ENCODE results near the gene CPLX3.

The CPLX3 gene

DNA sequence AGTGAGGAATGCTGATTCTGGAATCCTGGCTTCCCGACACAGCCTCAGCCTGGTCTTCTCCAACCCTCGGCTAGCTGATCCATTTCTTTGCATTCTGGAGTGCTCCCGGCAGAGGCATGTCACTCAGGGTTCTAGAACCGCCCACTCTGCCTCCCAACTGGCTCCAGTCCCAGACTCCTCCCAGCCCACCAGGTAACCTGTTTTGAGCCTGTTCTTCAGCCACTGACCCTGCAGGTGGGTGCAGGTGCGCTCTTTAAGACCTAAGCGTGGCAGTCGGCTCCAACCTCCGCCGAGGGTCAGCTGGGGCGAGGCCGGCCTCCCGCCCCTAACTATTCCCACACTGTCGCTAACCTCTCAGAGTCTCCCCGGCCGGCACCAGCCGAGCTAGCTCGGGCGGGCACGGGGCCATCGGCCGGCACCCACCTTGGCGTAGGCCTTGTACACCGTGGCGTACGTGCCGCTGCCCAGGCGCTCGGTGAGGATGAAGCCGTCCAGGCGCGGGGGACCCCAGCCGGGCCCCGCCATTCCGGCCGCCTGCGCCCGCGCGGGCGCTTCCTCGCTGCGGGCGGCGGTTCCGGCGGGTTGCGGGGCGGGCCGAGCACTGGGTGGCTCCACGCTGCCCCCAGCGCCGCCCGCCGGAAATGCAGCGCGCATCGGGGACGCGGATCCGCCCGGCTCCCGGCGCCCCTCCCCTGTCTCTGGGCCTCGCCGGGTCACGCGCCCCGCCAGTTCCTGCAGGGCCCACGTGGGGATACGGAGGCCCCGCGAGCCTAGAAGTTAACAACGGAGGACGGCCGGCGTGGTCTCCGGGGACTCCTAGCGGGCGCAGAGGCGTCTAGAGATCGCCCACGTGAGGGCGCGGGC lies 16.4 kb downstream of the CPLX3 start, which contains the start of gene ULK3:
Gene ULK3, minus strand, starts transcription at position 576 of the 864 bp plus-strand sequence. Its CDS starts 51 bp downstream, at position 525.
- no peaks in the 10 kb centered on the region for H3K79me2 ChIP-seq (ENCODE audit: insufficient read depth, low read depth)
- no peaks in the 10 kb centered on the region for H3K27me3 ChIP-seq (ENCODE audit: insufficient read depth, low read depth)
- H3K9ac ChIP-seq: peak within 1 kb of the TSS; percentile 88
- no peaks in the 10 kb centered on the region for H4K20me1 ChIP-seq (ENCODE audit: insufficient read depth)
- peaks cover 6% of the 10 kb centered on the region for H3K4me1 ChIP-seq (ENCODE audit: low read depth, poor library complexity, severe bottlenecking)
- no peaks in the 10 kb centered on the region for H3K36me3 ChIP-seq (ENCODE audit: insufficient read depth)
- H3K4me2 ChIP-seq: peak within 1 kb of the TSS; percentile 91
- TF ChIP-seq CTCF (conservative IDR thresholded peaks at IDR 0.05; ENCODE audit: low read depth, low read length): peak; percentile 46
- H3K27ac ChIP-seq: peak within 1 kb of the TSS; percentile 74
- H3K4me3 ChIP-seq (IDR thresholded peaks at IDR 0.05; ENCODE audit: insufficient read depth, low read depth, low read length): no peak within 1 kb of the TSS
- peak within 1 kb of the TSS; percentile 98 for H2AFZ ChIP-seq (ENCODE audit: low read depth)

- Histone ChIP-seq H3K4me3 (IDR thresholded peaks at IDR 0.05; ENCODE audit: insufficient read depth, low read depth, low read length) (no peak overlapping the region), H3K27ac (peak overlapping the region; percentile 74), H3K4me1 (ENCODE audit: low read depth, poor library complexity, severe bottlenecking) (peaks cover 6% of the 10 kb centered on the region), H4K20me1 (ENCODE audit: insufficient read depth) (no peaks in the 10 kb centered on the region), H3K36me3 (ENCODE audit: insufficient read depth) (no peaks in the 10 kb centered on the region), H3K9ac (peak overlapping the region; percentile 88), H3K4me2 (peak overlapping the region; percentile 91), H3K79me2 (ENCODE audit: insufficient read depth, low read depth) (no peaks in the 10 kb centered on the region), H2AFZ (ENCODE audit: low read depth) (peak overlapping the region; percentile 98), H3K27me3 (ENCODE audit: insufficient read depth, low read depth) (no peaks in the 10 kb centered on the region)
- no peak for TF ChIP-seq CTCF (conservative IDR thresholded peaks at IDR 0.05; ENCODE audit: low read depth, low read length)
Measured at GRCh38 chr15:74843445-74843828, 17.0 kb downstream of the CPLX3 start.

- peak overlapping the region; percentile 98 for H2AFZ ChIP-seq (ENCODE audit: low read depth)
- peak overlapping the region; percentile 91 for H3K4me2 ChIP-seq
- no peaks in the 10 kb centered on the region for H3K36me3 ChIP-seq (ENCODE audit: insufficient read depth)
- H3K27me3 ChIP-seq (ENCODE audit: insufficient read depth, low read depth): no peaks in the 10 kb centered on the region
- H3K4me3 ChIP-seq (IDR thresholded peaks at IDR 0.05; ENCODE audit: insufficient read depth, low read depth, low read length): no peak overlapping the region
- no peaks in the 10 kb centered on the region for H3K79me2 ChIP-seq (ENCODE audit: insufficient read depth, low read depth)
- peak overlapping the region; percentile 88; the same call in 1 of the 2 replicates for H3K9ac ChIP-seq
- no peak for TF ChIP-seq CTCF (conservative IDR thresholded peaks at IDR 0.05; ENCODE audit: low read depth, low read length)
- peak overlapping the region; percentile 74; the same call in 1 of the 2 replicates for H3K27ac ChIP-seq
- H3K4me1 ChIP-seq (ENCODE audit: low read depth, poor library complexity, severe bottlenecking): peaks cover 6% of the 10 kb centered on the region
- no peaks in the 10 kb centered on the region for H4K20me1 ChIP-seq (ENCODE audit: insufficient read depth)
Measured at GRCh38 chr15:74843891-74844299, 17.5 kb downstream of the CPLX3 start.

GRCh38 chr15:74844319-74845207 lies 18.1 kb downstream of the CPLX3 start:
- H3K4me2 ChIP-seq: no peak overlapping the region
- H3K4me1 ChIP-seq (ENCODE audit: low read depth, poor library complexity, severe bottlenecking): peaks cover 8% of the 10 kb centered on the region
- no peak overlapping the region for H3K4me3 ChIP-seq (IDR thresholded peaks at IDR 0.05; ENCODE audit: insufficient read depth, low read depth, low read length)

More at GRCh38 chr15:74844319-74845207, 18.1 kb downstream of the CPLX3 start:
- no peak overlapping the region for H2AFZ ChIP-seq (ENCODE audit: low read depth)
- no peak for TF ChIP-seq CTCF (conservative IDR thresholded peaks at IDR 0.05; ENCODE audit: low read depth, low read length)
- H3K36me3 ChIP-seq (ENCODE audit: insufficient read depth): no peaks in the 10 kb centered on the region
- H3K9ac ChIP-seq: no peak overlapping the region
- H3K27me3 ChIP-seq (ENCODE audit: insufficient read depth, low read depth): no peaks in the 10 kb centered on the region
- no peaks in the 10 kb centered on the region for H4K20me1 ChIP-seq (ENCODE audit: insufficient read depth)
- no peaks in the 10 kb centered on the region for H3K79me2 ChIP-seq (ENCODE audit: insufficient read depth, low read depth)
- H3K27ac ChIP-seq: no peak overlapping the region

Data from KMS-11 (cell line).